ENCODE data around the gene RRAD. TPM values are rescaled to one million over a fixed set of nuclear protein-coding genes. Genes with fewer than 3 reads are reported as not detected.
A peak's percentile ranks its signal among the peaks of the same experiment; 100 is the strongest.
"Not testable (repeated sequence)": the region's sequence is repeated elsewhere in the genome, so short reads cannot be mapped to it uniquely, and the experiment has no call there.

Gene RRAD
- total RNA-seq, 1 donor: 4.3 TPM

DNA sequence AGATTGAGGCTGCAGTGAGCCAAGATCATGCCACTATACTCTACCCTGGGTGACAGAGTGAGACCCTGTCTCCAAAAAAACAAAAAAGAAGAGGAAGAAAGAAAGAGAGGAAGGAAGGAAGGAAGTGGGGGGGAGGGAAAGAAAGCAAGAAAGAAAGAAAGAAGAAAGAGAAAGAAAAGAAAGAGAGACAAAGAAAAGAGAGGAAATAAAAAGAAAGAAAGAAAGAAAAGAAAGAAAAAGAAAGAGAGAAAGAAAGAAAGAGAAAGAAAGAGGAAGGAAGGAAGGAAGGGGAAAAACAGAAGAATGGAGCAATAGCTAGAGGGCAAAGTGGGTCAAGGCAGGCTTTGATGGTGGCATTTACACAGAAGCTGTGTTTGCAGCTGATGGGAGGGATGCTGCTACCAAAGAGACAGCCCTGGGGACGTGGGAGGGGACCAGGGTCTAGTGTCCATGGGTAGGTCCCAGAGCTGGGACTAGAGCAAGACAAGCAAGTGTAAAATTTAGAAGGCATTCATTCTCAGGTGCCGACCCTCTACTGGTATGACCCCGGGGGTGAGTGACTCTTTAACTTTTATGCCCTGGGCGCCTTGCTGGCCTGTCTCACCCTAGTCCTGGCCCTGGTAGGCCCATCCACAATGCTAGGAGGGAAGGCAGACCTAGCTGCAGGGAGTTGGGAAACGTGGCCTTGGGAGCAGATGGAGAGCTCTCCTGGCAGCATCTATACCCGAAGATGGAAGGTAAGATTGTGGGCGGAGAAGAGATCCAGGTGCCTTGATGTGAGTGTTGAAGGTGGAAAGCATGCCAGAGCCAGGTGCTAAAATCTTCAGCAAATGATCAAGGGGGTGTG is 33.7 kb upstream of the RRAD start:
- Histone ChIP-seq H3K4me2 (ENCODE audit: insufficient read depth, low read length) (no peak overlapping the region), H3K4me1 (ENCODE audit: insufficient read depth, low read length) (peaks cover 4% of the 10 kb centered on the region), H3K27me3 (ENCODE audit: insufficient read depth, low read length) (peaks cover 7% of the 10 kb centered on the region), H4K20me1 (ENCODE audit: insufficient read depth, low read length) (no peaks in the 10 kb centered on the region), H3K4me3 (ENCODE audit: insufficient read depth, low read length) (no peak overlapping the region), H3K36me3 (ENCODE audit: insufficient read depth, low read length) (no peaks in the 10 kb centered on the region), H3K27ac (ENCODE audit: low read depth, low read length) (no peak overlapping the region), H2AFZ (ENCODE audit: low read length) (no peak overlapping the region), H3K9me3 (ENCODE audit: low read depth, low read length) (no peaks in the 10 kb centered on the region), H3K79me2 (ENCODE audit: insufficient read depth, low read length) (no peaks in the 10 kb centered on the region)
- TF ChIP-seq, protein P1, sequence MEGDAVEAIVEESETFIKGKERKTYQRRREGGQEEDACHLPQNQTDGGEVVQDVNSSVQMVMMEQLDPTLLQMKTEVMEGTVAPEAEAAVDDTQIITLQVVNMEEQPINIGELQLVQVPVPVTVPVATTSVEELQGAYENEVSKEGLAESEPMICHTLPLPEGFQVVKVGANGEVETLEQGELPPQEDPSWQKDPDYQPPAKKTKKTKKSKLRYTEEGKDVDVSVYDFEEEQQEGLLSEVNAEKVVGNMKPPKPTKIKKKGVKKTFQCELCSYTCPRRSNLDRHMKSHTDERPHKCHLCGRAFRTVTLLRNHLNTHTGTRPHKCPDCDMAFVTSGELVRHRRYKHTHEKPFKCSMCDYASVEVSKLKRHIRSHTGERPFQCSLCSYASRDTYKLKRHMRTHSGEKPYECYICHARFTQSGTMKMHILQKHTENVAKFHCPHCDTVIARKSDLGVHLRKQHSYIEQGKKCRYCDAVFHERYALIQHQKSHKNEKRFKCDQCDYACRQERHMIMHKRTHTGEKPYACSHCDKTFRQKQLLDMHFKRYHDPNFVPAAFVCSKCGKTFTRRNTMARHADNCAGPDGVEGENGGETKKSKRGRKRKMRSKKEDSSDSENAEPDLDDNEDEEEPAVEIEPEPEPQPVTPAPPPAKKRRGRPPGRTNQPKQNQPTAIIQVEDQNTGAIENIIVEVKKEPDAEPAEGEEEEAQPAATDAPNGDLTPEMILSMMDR (IDR thresholded peaks at IDR 0.05; ENCODE audit: extremely low read depth, low read depth, low read length): no peak
- no peak for DNase-seq (ENCODE audit: insufficient read length, low spot score, missing footprints)

DNA sequence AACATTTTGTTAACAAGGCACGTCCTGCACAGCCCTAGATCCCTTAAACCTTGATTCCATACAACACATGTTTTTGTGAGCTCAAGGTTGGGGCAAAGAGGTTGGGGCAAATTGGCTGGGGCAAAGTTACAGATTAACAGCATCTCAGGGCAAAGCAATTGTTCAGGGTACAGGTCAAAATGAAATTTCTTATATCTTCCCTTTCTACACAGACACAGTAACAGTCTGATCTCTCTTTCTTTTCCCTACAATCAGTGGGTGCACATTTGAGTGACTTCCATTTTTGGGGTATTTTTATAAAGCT is 30.8 kb upstream of the RRAD start:
- not testable (repeated sequence) for H4K20me1 ChIP-seq (ENCODE audit: insufficient read depth, low read length); H2AFZ ChIP-seq (ENCODE audit: low read length); H3K79me2 ChIP-seq (ENCODE audit: insufficient read depth, low read length); H3K36me3 ChIP-seq (ENCODE audit: insufficient read depth, low read length); DNase-seq (ENCODE audit: insufficient read length, low spot score, missing footprints); H3K27ac ChIP-seq (ENCODE audit: low read depth, low read length); H3K4me3 ChIP-seq (ENCODE audit: insufficient read depth, low read length); H3K9me3 ChIP-seq (ENCODE audit: low read depth, low read length); H3K4me2 ChIP-seq (ENCODE audit: insufficient read depth, low read length); H3K4me1 ChIP-seq (ENCODE audit: insufficient read depth, low read length); H3K27me3 ChIP-seq (ENCODE audit: insufficient read depth, low read length)

DNA sequence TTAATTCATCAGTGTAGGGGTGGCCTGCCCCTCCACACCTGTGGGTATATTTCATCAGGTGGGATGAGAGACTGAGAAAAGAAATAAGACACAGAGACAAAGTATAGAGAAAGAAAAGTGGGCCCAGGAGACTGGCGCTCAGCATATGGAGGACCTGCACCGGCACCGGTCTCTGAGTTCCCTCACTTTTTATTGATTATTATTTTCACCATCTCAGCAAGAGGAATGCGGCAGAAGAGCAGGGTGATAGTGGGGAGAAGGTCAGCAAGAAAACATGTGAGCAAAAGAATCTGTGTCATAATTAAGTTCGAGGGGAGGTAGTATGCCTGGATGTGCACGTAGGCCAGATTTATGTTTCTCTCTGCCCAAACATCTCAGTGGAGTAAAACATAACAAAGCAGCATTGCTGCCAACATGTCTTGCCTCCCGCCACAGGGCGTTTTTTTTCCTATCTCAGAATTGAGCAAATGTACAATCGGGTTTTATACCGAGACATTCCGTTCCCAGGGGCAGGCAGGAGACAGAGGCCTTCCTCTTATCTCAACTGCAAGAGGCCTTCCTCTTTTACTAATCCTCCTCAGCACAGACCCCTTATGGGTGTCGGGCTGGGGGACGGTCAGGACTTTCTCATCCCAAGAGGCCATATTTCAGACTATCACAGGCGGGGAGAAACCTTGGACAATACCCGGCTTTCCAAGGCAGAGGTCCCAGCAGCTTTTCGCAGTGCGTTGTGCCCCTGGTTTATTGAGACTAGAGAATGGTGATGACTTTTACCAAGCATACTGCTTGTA is 30.2 kb upstream of the RRAD start:
- H3K9me3 ChIP-seq (ENCODE audit: low read depth, low read length); H3K4me3 ChIP-seq (ENCODE audit: insufficient read depth, low read length); H2AFZ ChIP-seq (ENCODE audit: low read length); H4K20me1 ChIP-seq (ENCODE audit: insufficient read depth, low read length); H3K27ac ChIP-seq (ENCODE audit: low read depth, low read length); H3K4me2 ChIP-seq (ENCODE audit: insufficient read depth, low read length); DNase-seq (ENCODE audit: insufficient read length, low spot score, missing footprints); H3K36me3 ChIP-seq (ENCODE audit: insufficient read depth, low read length); H3K4me1 ChIP-seq (ENCODE audit: insufficient read depth, low read length); H3K79me2 ChIP-seq (ENCODE audit: insufficient read depth, low read length): not testable (repeated sequence)
- H3K27me3 ChIP-seq (ENCODE audit: insufficient read depth, low read length): peaks cover 11% of the 10 kb centered on the region

DNA sequence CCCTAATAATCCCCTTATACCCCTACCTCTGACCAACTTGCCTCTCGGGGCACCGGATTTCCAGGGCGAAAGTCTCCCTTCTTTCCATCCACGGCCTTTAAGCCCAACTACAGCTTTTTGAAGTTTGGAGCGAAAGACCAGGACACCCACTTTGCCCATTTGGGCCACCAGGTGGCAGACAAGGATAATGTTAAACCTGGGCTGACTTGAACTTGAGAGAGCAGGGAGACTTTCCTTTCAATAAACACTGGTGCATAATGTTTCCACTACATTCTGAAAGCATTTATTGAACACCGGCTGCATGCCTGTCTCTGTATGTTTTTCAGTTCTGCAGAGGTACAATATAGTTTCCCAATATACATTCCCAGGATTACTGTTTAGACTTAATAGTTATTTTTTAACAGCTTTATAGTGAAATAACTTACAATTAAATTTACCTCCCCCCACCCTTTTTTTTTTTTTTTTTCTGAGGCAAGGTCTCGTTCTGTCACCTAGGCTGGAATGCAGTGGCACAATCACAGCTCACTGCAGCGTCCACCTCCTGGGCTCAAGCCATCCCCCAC is 28.8 kb upstream of the RRAD start:
- H3K79me2 ChIP-seq (ENCODE audit: insufficient read depth, low read length): no peaks in the 10 kb centered on the region
- peaks cover 19% of the 10 kb centered on the region for H3K27me3 ChIP-seq (ENCODE audit: insufficient read depth, low read length)
- no peak overlapping the region for H3K4me2 ChIP-seq (ENCODE audit: insufficient read depth, low read length)
- no peak overlapping the region for H3K27ac ChIP-seq (ENCODE audit: low read depth, low read length)
- TF ChIP-seq, protein P1 (IDR thresholded peaks at IDR 0.05; ENCODE audit: extremely low read depth, low read depth, low read length): peak; percentile 89
- no peaks in the 10 kb centered on the region for H3K4me1 ChIP-seq (ENCODE audit: insufficient read depth, low read length)
- H3K4me3 ChIP-seq (ENCODE audit: insufficient read depth, low read length): no peak overlapping the region
- H4K20me1 ChIP-seq (ENCODE audit: insufficient read depth, low read length): no peaks in the 10 kb centered on the region
- DNase-seq (ENCODE audit: insufficient read length, low spot score, missing footprints): peak; percentile 93
- peaks cover 5% of the 10 kb centered on the region for H3K9me3 ChIP-seq (ENCODE audit: low read depth, low read length)
- H3K36me3 ChIP-seq (ENCODE audit: insufficient read depth, low read length): no peaks in the 10 kb centered on the region
- H2AFZ ChIP-seq (ENCODE audit: low read length): no peak overlapping the region

Measured in osteoblast (primary cell).